GM18511 (cell line): Measurements from ENCODE around the gene ERGIC3.
"Not testable (repeated sequence)": the region's sequence is repeated elsewhere in the genome, so short reads cannot be mapped to it uniquely, and the experiment has no call there.

Experiments used
- ATAC-seq: cut with Tn5 transposase; IDR thresholded peaks from one replicate; pipeline ENCODE4 v1.9.1; 2021; ENCODE audit warnings: mild to moderate bottlenecking, moderate library complexity; ENCODE audit not compliant: unreplicated experiment

ERGIC3 gene

GRCh38 chr20:35517767-35518166 is 24.1 kb upstream of the ERGIC3 start:
- ATAC-seq = not testable (repeated sequence)

- ATAC-seq = no peak
Measured at GRCh38 chr20:35518955-35519354, 22.9 kb upstream of the ERGIC3 start.

GRCh38 chr20:35523298-35523888 is 18.5 kb upstream of the ERGIC3 start:
- ATAC-seq = no peak

DNA sequence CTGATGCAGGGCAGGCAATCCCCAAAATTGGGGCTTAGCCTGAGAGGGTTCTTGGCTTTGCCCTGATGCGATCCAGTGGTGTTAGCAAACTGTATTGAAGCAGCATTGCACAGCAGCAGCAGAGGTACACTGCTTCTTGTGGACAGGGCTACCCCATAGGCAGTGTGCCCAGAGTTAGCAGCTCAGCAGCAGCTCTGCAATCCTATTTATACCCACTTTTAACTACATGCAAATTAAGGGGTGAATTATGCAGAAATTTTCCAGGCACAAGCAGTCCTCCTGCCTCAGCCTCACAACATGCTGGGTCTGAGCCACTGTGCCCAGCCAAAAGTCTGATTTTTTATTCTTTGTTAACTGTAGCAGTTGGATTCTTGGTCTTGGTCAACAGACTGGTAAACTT is 16.2 kb upstream of the ERGIC3 start:
- ATAC-seq = no peak

- ATAC-seq = no peak
Measured at GRCh38 chr20:35527122-35527769, 14.6 kb upstream of the ERGIC3 start.

DNA sequence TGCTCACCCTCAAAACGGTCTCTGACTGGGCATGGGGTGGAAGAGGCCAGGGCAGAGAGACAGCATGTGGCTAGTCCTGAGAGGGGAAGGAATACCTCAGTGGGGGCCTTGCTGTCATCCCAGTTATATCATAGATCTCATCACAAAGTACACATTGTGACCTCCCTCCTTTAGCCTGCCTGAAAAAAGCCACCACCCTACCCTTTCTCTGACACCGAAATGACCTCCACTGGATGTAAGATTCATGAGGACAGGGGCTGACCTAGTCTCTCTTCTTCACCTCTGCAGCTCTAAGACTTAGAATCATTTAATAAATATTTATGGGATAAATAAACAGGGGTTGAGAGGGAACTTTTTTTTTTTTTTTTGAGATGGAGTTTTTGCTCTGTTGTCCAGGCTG is 12.3 kb upstream of the ERGIC3 start, which contains the start of gene C20orf173:
Gene C20orf173, minus strand, starts transcription at position 101 of the 400 bp plus-strand sequence. CDS start 279 bp downstream, outside the sequence.
- ATAC-seq = no peak

DNA sequence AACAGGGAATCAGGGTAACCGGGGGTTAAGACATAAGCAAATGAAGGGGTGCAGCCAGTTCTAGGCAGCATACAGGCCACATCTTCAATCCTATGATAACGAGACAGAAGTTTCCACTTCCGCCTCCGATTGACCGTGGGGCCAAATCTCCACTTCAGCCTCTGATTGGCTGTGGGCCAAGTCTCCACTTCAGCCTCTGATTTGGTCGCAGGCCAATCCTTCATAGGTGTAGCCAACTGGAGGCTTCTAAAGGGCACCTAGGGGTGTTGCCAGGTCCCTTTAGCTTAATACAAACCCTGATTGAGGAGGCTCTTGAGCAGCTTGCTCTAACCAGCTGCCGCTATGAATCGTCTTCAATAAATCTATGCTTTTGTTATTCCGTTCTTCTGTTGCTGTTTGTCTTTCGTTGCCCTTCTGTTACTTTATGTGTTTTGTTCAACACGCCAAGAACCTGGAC is 2.1 kb upstream of the ERGIC3 start:
- no peak for ATAC-seq

GRCh38 chr20:35541118-35541782 is 628 bp upstream of the ERGIC3 start:
- no peak for ATAC-seq

GRCh38 chr20:35542990-35543389 is 1.1 kb downstream of the ERGIC3 start:
- no peak for ATAC-seq

DNA sequence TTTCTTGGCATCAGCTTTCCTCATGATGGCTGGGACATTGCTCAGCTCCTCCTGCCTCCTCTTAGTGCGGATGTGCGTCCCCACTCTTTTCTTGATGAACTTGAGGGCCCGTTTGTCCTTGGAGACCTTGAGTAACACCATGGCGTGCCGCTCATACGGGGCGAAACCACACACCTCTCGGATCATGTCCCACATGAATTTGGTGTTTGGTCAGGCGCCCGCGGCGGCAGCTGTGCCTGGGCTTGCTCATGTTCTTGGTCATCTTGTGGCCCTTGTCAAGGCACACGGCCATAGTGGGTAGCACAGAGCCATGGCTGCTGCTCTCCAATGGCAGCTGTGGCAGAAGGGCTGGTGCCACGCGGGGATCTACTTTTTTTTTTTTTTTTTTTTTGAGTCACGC is 2.6 kb downstream of the ERGIC3 start:
- ATAC-seq = no peak

- ATAC-seq = not testable (repeated sequence)
Measured at GRCh38 chr20:35544941-35545340, 3.1 kb downstream of the ERGIC3 start.

- ATAC-seq = no peak
Measured at GRCh38 chr20:35546127-35546526, 4.2 kb downstream of the ERGIC3 start.

- ATAC-seq = no peak
Measured at GRCh38 chr20:35547329-35547728, 5.5 kb downstream of the ERGIC3 start.

DNA sequence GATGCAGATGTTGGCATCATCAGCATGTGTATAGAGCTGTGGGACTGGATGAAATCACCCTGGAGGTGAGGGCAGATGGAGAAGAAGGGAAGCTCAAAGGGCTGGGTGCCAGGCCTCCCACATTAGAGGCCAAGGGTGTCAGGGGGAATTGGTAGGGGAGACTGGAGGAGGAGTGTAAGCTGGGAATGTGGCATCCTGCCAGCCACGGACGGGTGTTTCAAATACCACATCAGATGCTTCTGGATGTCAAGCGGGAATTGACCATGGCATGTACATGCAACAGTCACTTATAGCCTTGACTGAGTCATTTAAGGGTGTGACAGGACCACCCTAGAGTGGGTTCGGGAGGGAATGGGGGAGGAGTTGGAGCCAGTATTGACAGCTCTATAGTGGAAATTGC is 9.6 kb downstream of the ERGIC3 start:
- no peak for ATAC-seq

DNA sequence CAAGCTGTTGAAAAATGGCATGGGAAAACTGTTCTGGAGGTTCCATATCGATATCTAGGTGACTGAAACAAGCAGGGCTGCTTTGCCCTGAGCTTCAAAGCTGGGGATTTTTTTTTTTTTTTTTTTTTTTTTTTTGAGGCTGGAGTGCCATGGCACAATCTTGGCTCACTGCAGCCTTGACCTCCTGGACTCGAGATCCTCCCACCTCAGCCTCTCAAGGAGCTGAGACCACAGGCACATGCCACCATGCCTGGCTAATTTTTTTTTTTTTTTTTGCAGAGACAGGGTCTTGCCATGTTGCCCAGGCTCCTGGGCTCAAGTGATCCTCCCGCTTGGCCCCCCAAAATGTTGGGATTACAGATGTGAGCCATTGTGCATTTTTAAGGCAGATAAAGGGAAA is 11.0 kb downstream of the ERGIC3 start:
- no peak for ATAC-seq

DNA sequence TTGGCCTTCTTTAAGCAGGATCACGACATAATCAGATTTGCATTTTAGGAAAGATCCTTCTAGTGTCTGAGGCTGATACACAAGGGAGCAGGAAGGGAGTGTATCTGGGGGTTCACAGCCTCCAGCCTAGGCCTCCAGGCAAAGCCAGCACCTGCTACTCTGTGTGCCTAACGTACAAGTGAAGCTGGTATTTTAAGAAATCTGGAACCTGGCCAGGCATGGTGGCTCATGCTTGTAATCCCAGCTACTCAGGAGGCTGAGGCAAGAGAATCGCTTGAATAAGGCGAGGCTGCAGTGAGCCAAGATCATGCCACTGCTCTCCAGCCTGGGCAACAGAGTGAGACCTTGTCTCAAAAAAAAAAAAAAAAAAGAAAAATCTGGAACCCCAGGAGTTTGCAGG is 13.6 kb downstream of the ERGIC3 start:
- not testable (repeated sequence) for ATAC-seq

DNA sequence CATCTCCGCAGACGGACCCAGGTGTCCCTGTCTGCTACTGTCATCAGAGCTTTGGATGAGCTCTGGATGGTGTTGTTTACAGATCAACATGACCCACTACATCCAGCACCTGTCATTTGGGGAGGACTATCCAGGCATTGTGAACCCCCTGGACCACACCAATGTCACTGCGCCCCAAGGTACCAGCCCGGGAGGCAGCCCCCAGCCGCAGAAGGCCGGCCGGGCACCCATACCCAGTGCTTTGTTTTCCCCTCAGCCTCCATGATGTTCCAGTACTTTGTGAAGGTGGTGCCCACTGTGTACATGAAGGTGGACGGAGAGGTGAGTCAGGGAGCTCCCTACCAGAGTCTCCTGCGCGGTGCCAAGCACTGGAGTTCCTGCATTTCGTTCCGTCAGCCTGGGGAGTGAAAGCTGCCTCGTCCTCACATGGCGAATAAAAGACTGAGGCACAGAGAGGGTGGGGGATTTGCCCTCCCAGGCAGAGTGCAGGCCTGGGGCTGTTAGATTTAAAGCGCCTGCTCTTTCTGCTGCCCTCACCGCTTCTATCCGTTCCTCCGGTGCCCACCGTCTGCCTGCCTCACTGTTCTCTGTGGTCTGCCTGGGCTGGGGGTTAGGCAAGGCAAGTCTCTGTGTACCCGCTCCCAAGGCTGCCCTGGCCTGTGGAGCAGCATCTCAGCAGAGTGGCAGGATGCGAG is 14.2 kb downstream of the ERGIC3 start:
- no peak for ATAC-seq

DNA sequence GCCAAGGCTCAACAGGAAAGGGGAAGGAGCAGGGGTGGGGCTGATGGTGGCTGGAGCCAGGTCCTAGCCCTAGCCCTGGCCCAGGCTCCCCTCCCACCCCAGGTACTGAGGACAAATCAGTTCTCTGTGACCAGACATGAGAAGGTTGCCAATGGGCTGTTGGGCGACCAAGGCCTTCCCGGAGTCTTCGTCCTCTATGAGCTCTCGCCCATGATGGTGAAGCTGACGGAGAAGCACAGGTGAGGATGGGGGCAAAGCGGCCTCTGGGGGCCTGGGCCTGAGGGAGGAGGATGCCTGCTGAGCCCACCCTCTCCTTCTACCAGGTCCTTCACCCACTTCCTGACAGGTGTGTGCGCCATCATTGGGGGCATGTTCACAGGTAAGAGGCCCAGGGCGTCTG is 15.0 kb downstream of the ERGIC3 start:
- no peak for ATAC-seq

- ATAC-seq = no peak
Measured at GRCh38 chr20:35558451-35558850, 16.6 kb downstream of the ERGIC3 start.

GRCh38 chr20:35559042-35559693 is 17.3 kb downstream of the ERGIC3 start:
- ATAC-seq = no peak

DNA sequence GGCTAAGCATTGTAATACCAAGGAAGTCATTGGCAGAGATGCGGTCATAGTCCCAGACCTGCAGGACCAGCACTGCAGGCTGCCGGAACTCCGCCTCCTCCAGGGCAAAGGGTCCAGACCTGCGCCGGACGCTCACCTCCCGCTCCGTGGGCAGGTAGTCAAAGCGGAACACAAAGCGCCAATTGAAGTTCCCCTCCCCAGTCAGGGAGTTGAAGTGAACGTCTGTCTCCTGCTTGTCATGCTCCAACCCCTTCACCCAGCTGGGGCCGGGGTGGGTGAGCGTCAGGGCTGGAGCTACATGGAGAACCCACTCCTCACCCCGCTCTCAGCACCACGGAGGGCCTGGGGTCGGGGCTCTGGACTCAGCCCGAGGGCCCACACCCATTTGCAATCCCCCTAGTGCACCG is 18.2 kb downstream of the ERGIC3 start:
- ATAC-seq = no peak
